Measurements from ENCODE around the gene HSPBAP1.
"Not testable (repeated sequence)": the region's sequence is repeated elsewhere in the genome, so short reads cannot be mapped to it uniquely, and the experiment has no call there.

The HSPBAP1 gene

GRCh38 chr3:122754929-122755328, 38.7 kb downstream of the HSPBAP1 start:
- Histone ChIP-seq H3K4me3 (ENCODE audit: low read length, poor library complexity, severe bottlenecking) (no peak overlapping the region), H3K79me2 (ENCODE audit: insufficient read depth, low read length) (no peaks in the 10 kb centered on the region), H3K27me3 (ENCODE audit: insufficient read depth, low read length, poor library complexity, severe bottlenecking) (no peaks in the 10 kb centered on the region), H4K20me1 (ENCODE audit: insufficient read depth, low read length, poor library complexity, severe bottlenecking) (no peaks in the 10 kb centered on the region), H3K4me1 (ENCODE audit: insufficient read depth, low read length, poor library complexity, severe bottlenecking) (peaks cover 12% of the 10 kb centered on the region), H3F3A (ENCODE audit: low read depth) (no peaks in the 10 kb centered on the region), H3K9me3 (ENCODE audit: insufficient read depth, low read depth, low read length) (no peaks in the 10 kb centered on the region), H3K9me2 (replicated peaks; ENCODE audit: low read depth, low read length) (no peaks in the 10 kb centered on the region), H3K9ac (ENCODE audit: low read depth, low read length, poor library complexity, severe bottlenecking) (no peak overlapping the region), H3K4me2 (ENCODE audit: low read depth, low read length, poor library complexity, severe bottlenecking) (no peak overlapping the region), H3K36me3 (ENCODE audit: insufficient read depth, low read length) (peaks cover 14% of the 10 kb centered on the region; the same call in 1 of the 2 replicates), H2AFZ (ENCODE audit: low read length) (no peak overlapping the region)
- TF ChIP-seq EZH2phosphoT487 (IDR thresholded peaks at IDR 0.05; ENCODE audit: borderline replicate concordance) (no peak), CTCF (conservative IDR thresholded peaks at IDR 0.05; ENCODE audit: low read length) (peak; percentile 96)

DNA sequence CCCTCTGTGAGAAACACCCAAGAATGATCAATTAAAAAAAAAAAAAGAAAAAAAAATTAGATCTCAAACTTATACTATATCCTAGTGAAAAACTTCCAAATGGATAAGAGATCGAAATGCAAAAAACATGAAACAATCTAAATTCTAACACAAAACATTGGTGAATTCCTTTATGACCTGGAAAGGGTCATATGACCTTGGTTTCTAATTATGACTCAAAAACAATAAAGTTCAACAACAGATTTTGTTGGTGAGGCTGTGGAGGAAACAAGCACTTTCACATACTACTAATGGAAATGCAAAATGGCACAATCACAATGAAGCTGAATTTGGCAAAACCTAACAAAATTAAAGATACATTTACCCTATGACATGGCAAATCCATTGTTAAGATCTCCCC, 45.3 kb downstream of the HSPBAP1 start:
- H3K4me1 ChIP-seq (ENCODE audit: insufficient read depth, low read length, poor library complexity, severe bottlenecking), result no peaks in the 10 kb centered on the region
- TF ChIP-seq EZH2phosphoT487 (IDR thresholded peaks at IDR 0.05; ENCODE audit: borderline replicate concordance), result no peak
- TF ChIP-seq CTCF (conservative IDR thresholded peaks at IDR 0.05; ENCODE audit: low read length), result no peak
- H3K9me3 ChIP-seq (ENCODE audit: insufficient read depth, low read depth, low read length), result no peaks in the 10 kb centered on the region
- no peak overlapping the region for H3K4me2 ChIP-seq (ENCODE audit: low read depth, low read length, poor library complexity, severe bottlenecking)
- no peak overlapping the region for H3K9ac ChIP-seq (ENCODE audit: low read depth, low read length, poor library complexity, severe bottlenecking)
- no peaks in the 10 kb centered on the region for H3K9me2 ChIP-seq (replicated peaks; ENCODE audit: low read depth, low read length)
- H3F3A ChIP-seq (ENCODE audit: low read depth), result no peaks in the 10 kb centered on the region
- H3K79me2 ChIP-seq (ENCODE audit: insufficient read depth, low read length), result no peaks in the 10 kb centered on the region
- H4K20me1 ChIP-seq (ENCODE audit: insufficient read depth, low read length, poor library complexity, severe bottlenecking), result no peaks in the 10 kb centered on the region
- no peak overlapping the region for H2AFZ ChIP-seq (ENCODE audit: low read length)
- no peaks in the 10 kb centered on the region; the same call in none of the 2 replicates for H3K36me3 ChIP-seq (ENCODE audit: insufficient read depth, low read length)
- H3K4me3 ChIP-seq (ENCODE audit: low read length, poor library complexity, severe bottlenecking), result no peak overlapping the region
- H3K27me3 ChIP-seq (ENCODE audit: insufficient read depth, low read length, poor library complexity, severe bottlenecking), result no peaks in the 10 kb centered on the region

DNA sequence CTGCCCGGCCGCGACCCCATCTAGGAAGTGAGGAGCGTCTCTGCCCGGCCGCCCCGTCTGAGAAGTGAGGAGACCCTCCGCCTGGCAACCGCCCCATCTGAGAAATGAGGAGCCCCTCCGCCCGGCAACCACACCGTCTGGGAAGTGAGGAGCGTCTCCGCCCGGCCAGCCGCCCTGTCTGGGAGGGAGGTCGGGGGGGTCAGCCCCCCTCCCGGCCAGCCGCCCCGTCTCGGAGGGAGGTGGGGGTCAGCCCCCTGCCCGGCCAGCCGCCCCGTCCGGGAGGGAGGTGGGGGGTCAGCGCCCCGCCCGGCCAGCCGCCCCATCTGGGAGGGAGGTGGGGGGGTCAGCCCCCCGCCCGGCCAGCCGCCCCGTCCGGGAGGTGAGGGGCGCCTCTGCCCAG, 46.3 kb downstream of the HSPBAP1 start:
- H3K4me2 ChIP-seq (ENCODE audit: low read depth, low read length, poor library complexity, severe bottlenecking); H3K27me3 ChIP-seq (ENCODE audit: insufficient read depth, low read length, poor library complexity, severe bottlenecking); H3K79me2 ChIP-seq (ENCODE audit: insufficient read depth, low read length); H4K20me1 ChIP-seq (ENCODE audit: insufficient read depth, low read length, poor library complexity, severe bottlenecking); H3K9me3 ChIP-seq (ENCODE audit: insufficient read depth, low read depth, low read length); H3F3A ChIP-seq (ENCODE audit: low read depth); H2AFZ ChIP-seq (ENCODE audit: low read length); H3K9me2 ChIP-seq (replicated peaks; ENCODE audit: low read depth, low read length); H3K9ac ChIP-seq (ENCODE audit: low read depth, low read length, poor library complexity, severe bottlenecking); H3K4me1 ChIP-seq (ENCODE audit: insufficient read depth, low read length, poor library complexity, severe bottlenecking); H3K36me3 ChIP-seq (ENCODE audit: insufficient read depth, low read length); H3K4me3 ChIP-seq (ENCODE audit: low read length, poor library complexity, severe bottlenecking): not testable (repeated sequence)

DNA sequence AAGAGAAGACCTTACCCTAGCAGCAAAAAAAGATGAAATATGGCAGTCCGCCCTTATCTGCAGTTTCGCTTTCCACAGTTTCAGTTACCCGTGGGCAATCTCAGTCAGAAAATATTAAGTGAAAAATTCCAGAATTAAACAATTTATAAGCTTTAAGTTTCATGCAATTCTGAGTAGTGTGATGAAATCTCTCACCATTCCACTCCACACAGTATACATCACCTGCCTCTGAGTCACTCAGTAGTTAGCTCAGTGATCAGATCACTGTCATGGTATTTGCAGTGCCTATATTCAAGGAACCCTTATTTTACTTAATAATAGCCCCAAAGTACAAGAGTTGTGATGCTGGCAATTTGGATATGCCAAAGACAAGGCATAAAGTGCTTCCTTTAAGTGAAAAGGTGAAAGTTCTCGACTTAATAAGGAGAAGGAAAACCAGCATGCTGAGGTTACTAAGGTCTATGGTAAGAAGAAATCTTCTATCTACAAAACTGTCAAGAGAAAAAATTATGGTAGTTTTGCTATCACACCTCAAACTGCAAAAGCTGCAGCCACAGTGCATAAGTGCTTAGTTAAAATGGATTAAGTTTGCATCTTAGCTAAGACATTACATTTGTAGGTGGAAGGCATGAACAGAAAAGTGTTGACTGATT, 48.1 kb downstream of the HSPBAP1 start:
- TF ChIP-seq EZH2phosphoT487 (IDR thresholded peaks at IDR 0.05; ENCODE audit: borderline replicate concordance) (no peak), CTCF (conservative IDR thresholded peaks at IDR 0.05; ENCODE audit: low read length) (no peak)
- no peak overlapping the region for H2AFZ ChIP-seq (ENCODE audit: low read length)
- no peaks in the 10 kb centered on the region; the same call in 1 of the 2 replicates for H3K9me3 ChIP-seq (ENCODE audit: insufficient read depth, low read depth, low read length)
- H3K4me1 ChIP-seq (ENCODE audit: insufficient read depth, low read length, poor library complexity, severe bottlenecking), result no peaks in the 10 kb centered on the region
- peaks cover 4% of the 10 kb centered on the region for H3K36me3 ChIP-seq (ENCODE audit: insufficient read depth, low read length)
- H3K4me3 ChIP-seq (ENCODE audit: low read length, poor library complexity, severe bottlenecking), result no peak overlapping the region
- H4K20me1 ChIP-seq (ENCODE audit: insufficient read depth, low read length, poor library complexity, severe bottlenecking), result no peaks in the 10 kb centered on the region
- H3K27me3 ChIP-seq (ENCODE audit: insufficient read depth, low read length, poor library complexity, severe bottlenecking), result no peaks in the 10 kb centered on the region
- no peak overlapping the region for H3K9ac ChIP-seq (ENCODE audit: low read depth, low read length, poor library complexity, severe bottlenecking)
- H3K4me2 ChIP-seq (ENCODE audit: low read depth, low read length, poor library complexity, severe bottlenecking), result no peak overlapping the region
- no peaks in the 10 kb centered on the region for H3F3A ChIP-seq (ENCODE audit: low read depth)
- H3K79me2 ChIP-seq (ENCODE audit: insufficient read depth, low read length), result no peaks in the 10 kb centered on the region
- H3K9me2 ChIP-seq (replicated peaks; ENCODE audit: low read depth, low read length), result no peaks in the 10 kb centered on the region
